HG02588 (cell line): ENCODE measurements around the gene TTC21A.
"Not testable (repeated sequence)": the region's sequence is repeated elsewhere in the genome, so short reads cannot be mapped to it uniquely, and the experiment has no call there.

Experiments
- ATAC-seq: cut with Tn5 transposase; IDR thresholded peaks from one replicate; pipeline ENCODE4 v1.9.1; 2021; ENCODE audit warnings: mild to moderate bottlenecking, moderate library complexity; ENCODE audit not compliant: unreplicated experiment

TTC21A gene

GRCh38 chr3:39149498-39150147 lies 42.1 kb downstream of the TTC21A start:
- ATAC-seq, result no peak

GRCh38 chr3:39150148-39150802 lies 42.8 kb downstream of the TTC21A start:
- ATAC-seq, result no peak

GRCh38 chr3:39150803-39151631 lies 43.5 kb downstream of the TTC21A start:
- no peak for ATAC-seq

- no peak for ATAC-seq
These were observed 46.4 kb downstream of the TTC21A start for GRCh38 chr3:39153977-39154279.

- ATAC-seq, result no peak
These were observed 47.0 kb downstream of the TTC21A start for GRCh38 chr3:39154280-39155021.

- no peak for ATAC-seq
These were observed 48.9 kb downstream of the TTC21A start for GRCh38 chr3:39156421-39156820.

- ATAC-seq, result no peak
These were observed 49.9 kb downstream of the TTC21A start for GRCh38 chr3:39157359-39157758.

- no peak for ATAC-seq
These were observed 50.8 kb downstream of the TTC21A start for GRCh38 chr3:39158148-39158715.

- ATAC-seq, result no peak
These were observed 56.9 kb downstream of the TTC21A start for GRCh38 chr3:39164414-39164813.

- ATAC-seq, result no peak
These were observed 58.0 kb downstream of the TTC21A start for GRCh38 chr3:39165518-39165917.

- ATAC-seq, result no peak
These were observed 58.7 kb downstream of the TTC21A start for GRCh38 chr3:39166134-39166710.

- no peak for ATAC-seq
These were observed 59.6 kb downstream of the TTC21A start for GRCh38 chr3:39166932-39167532.

GRCh38 chr3:39168156-39168780 lies 60.8 kb downstream of the TTC21A start:
- ATAC-seq, result no peak

- no peak for ATAC-seq
These were observed 62.2 kb downstream of the TTC21A start for GRCh38 chr3:39169712-39170111.

- ATAC-seq, result no peak
These were observed 63.0 kb downstream of the TTC21A start for GRCh38 chr3:39170461-39170860.

- ATAC-seq, result not testable (repeated sequence)
These were observed 63.4 kb downstream of the TTC21A start for GRCh38 chr3:39170877-39171276.

- no peak for ATAC-seq
These were observed 64.4 kb downstream of the TTC21A start for GRCh38 chr3:39171860-39172259.

GRCh38 chr3:39173318-39174125 lies 66.0 kb downstream of the TTC21A start:
- ATAC-seq, result no peak
